ENCODE measurements around the gene PRKN.

The PRKN gene

GRCh38 chr6:161396539-161396938 lies 1331.0 kb downstream of the PRKN start (continued):
- TF ChIP-seq BACH2 (CRISPR knock-in tag; IDR thresholded peaks at IDR 0.05; ENCODE audit: borderline replicate concordance) (no peak), OSR1 (CRISPR knock-in tag; IDR thresholded peaks at IDR 0.05) (no peak), PPARA (CRISPR knock-in tag; IDR thresholded peaks at IDR 0.05; ENCODE audit: borderline replicate concordance) (no peak), ARNTL (CRISPR knock-in tag; IDR thresholded peaks at IDR 0.05; ENCODE audit: borderline replicate concordance, low read depth) (no peak)
- TF ChIP-seq, protein P1, sequence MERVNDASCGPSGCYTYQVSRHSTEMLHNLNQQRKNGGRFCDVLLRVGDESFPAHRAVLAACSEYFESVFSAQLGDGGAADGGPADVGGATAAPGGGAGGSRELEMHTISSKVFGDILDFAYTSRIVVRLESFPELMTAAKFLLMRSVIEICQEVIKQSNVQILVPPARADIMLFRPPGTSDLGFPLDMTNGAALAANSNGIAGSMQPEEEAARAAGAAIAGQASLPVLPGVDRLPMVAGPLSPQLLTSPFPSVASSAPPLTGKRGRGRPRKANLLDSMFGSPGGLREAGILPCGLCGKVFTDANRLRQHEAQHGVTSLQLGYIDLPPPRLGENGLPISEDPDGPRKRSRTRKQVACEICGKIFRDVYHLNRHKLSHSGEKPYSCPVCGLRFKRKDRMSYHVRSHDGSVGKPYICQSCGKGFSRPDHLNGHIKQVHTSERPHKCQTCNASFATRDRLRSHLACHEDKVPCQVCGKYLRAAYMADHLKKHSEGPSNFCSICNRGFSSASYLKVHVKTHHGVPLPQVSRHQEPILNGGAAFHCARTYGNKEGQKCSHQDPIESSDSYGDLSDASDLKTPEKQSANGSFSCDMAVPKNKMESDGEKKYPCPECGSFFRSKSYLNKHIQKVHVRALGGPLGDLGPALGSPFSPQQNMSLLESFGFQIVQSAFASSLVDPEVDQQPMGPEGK (CRISPR knock-in tag; IDR thresholded peaks at IDR 0.05; ENCODE audit: borderline replicate concordance), result no peak

DNA sequence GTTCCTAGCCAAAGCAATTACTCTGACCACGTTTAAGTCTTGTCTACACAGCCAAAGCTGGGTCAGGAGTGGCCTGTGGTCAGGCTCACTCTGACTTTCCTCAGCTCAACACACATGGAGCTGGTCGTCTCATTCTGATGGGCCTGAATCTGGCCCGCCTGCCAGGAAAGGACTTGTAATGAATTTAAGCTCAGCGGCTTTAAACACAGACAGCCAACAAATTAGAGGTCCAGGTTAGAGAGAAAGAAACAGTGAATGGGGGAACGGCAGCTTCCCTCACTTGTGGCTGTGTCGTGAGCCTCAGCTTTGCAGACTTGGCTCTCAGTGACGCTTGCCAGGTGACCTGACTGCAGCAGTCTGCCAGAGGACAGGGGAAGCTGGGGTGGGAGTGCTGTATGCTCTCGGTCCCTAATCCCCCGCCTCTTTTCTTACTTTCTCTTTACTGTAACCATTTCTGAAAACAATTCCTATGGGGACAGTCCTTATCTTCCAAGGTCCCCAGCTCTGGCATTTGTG lies 1331.8 kb downstream of the PRKN start:
- ATAC-seq, result no peak
- TF ChIP-seq TCF4 (CRISPR knock-in tag; IDR thresholded peaks at IDR 0.05; ENCODE audit: borderline replicate concordance) (no peak), CSDC2 (CRISPR knock-in tag; IDR thresholded peaks at IDR 0.05) (no peak), POU6F1 (CRISPR knock-in tag; IDR thresholded peaks at IDR 0.05; ENCODE audit: borderline replicate concordance, low read depth) (no peak), BACH2 (CRISPR knock-in tag; IDR thresholded peaks at IDR 0.05; ENCODE audit: borderline replicate concordance) (no peak), GLIS3 (CRISPR knock-in tag; IDR thresholded peaks at IDR 0.05) (no peak), ZC3H10 (CRISPR knock-in tag; IDR thresholded peaks at IDR 0.05) (no peak), ZNF565 (CRISPR knock-in tag; conservative IDR thresholded peaks at IDR 0.05; ENCODE audit: low read depth) (no peak), RARB (CRISPR knock-in tag; IDR thresholded peaks at IDR 0.05) (no peak), ESRRG (CRISPR knock-in tag; IDR thresholded peaks at IDR 0.05) (no peak), SNAI2 (CRISPR knock-in tag; IDR thresholded peaks at IDR 0.05) (no peak), TOX (CRISPR knock-in tag; IDR thresholded peaks at IDR 0.05; ENCODE audit: borderline replicate concordance) (no peak), ZNF8 (CRISPR knock-in tag; IDR thresholded peaks at IDR 0.05) (no peak), ZFP3 (CRISPR knock-in tag; IDR thresholded peaks at IDR 0.05) (no peak), OSR1 (CRISPR knock-in tag; IDR thresholded peaks at IDR 0.05) (no peak), ZFP30 (CRISPR knock-in tag; IDR thresholded peaks at IDR 0.05) (no peak), ARNTL (CRISPR knock-in tag; IDR thresholded peaks at IDR 0.05; ENCODE audit: borderline replicate concordance, low read depth) (no peak), CSRNP3 (CRISPR knock-in tag; IDR thresholded peaks at IDR 0.05) (no peak)
- TF ChIP-seq, protein P1 (CRISPR knock-in tag; IDR thresholded peaks at IDR 0.05; ENCODE audit: borderline replicate concordance), result no peak

DNA sequence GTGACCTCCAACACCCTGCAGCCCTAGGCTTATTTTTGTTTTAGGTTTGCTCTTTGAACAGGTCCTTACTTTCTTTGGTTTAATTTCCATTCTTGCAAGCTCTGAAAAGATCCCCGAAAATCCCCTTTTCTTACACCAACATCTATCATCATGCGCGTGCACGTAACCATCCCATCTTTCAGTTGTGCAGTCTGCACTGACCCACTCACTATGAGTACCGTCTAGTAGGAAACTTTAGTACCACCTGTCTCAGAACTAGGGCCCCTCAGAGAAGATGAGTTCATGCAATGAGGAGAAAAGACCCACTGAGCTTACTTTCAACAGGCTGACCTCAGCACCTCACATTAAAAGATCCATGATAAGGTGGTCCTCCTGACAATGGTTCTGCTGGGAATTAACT lies 1333.1 kb downstream of the PRKN start:
- TF ChIP-seq POU6F1 (CRISPR knock-in tag; IDR thresholded peaks at IDR 0.05; ENCODE audit: borderline replicate concordance, low read depth) (no peak), ZNF8 (CRISPR knock-in tag; IDR thresholded peaks at IDR 0.05) (no peak), TCF4 (CRISPR knock-in tag; IDR thresholded peaks at IDR 0.05; ENCODE audit: borderline replicate concordance) (no peak), ZC3H10 (CRISPR knock-in tag; IDR thresholded peaks at IDR 0.05) (no peak)
- ATAC-seq, result peak; percentile 13; the same call in 2 of the 3 replicates

GRCh38 chr6:161393839-161394364 lies 1333.7 kb downstream of the PRKN start:
- ATAC-seq, result peak; percentile 98
- TF ChIP-seq, protein P2, sequence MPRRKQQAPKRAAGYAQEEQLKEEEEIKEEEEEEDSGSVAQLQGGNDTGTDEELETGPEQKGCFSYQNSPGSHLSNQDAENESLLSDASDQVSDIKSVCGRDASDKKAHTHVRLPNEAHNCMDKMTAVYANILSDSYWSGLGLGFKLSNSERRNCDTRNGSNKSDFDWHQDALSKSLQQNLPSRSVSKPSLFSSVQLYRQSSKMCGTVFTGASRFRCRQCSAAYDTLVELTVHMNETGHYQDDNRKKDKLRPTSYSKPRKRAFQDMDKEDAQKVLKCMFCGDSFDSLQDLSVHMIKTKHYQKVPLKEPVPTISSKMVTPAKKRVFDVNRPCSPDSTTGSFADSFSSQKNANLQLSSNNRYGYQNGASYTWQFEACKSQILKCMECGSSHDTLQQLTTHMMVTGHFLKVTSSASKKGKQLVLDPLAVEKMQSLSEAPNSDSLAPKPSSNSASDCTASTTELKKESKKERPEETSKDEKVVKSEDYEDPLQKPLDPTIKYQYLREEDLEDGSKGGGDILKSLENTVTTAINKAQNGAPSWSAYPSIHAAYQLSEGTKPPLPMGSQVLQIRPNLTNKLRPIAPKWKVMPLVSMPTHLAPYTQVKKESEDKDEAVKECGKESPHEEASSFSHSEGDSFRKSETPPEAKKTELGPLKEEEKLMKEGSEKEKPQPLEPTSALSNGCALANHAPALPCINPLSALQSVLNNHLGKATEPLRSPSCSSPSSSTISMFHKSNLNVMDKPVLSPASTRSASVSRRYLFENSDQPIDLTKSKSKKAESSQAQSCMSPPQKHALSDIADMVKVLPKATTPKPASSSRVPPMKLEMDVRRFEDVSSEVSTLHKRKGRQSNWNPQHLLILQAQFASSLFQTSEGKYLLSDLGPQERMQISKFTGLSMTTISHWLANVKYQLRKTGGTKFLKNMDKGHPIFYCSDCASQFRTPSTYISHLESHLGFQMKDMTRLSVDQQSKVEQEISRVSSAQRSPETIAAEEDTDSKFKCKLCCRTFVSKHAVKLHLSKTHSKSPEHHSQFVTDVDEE (CRISPR knock-in tag; IDR thresholded peaks at IDR 0.05), result no peak
- TF ChIP-seq, protein P1 (CRISPR knock-in tag; IDR thresholded peaks at IDR 0.05; ENCODE audit: borderline replicate concordance), result no peak
- no peak for TF ChIP-seq BACH2 (CRISPR knock-in tag; IDR thresholded peaks at IDR 0.05; ENCODE audit: borderline replicate concordance)

All from SK-N-SH treated with all-trans-retinoic acid at 6 μM for 48 hours (cell line).